HG02588 (cell line): ENCODE results near the gene FILIP1L.

Source experiments
- ATAC-seq: cut with Tn5 transposase; IDR thresholded peaks from one replicate; pipeline ENCODE4 v1.9.1; 2021; ENCODE audit warnings: mild to moderate bottlenecking, moderate library complexity; ENCODE audit not compliant: unreplicated experiment

Gene FILIP1L

DNA sequence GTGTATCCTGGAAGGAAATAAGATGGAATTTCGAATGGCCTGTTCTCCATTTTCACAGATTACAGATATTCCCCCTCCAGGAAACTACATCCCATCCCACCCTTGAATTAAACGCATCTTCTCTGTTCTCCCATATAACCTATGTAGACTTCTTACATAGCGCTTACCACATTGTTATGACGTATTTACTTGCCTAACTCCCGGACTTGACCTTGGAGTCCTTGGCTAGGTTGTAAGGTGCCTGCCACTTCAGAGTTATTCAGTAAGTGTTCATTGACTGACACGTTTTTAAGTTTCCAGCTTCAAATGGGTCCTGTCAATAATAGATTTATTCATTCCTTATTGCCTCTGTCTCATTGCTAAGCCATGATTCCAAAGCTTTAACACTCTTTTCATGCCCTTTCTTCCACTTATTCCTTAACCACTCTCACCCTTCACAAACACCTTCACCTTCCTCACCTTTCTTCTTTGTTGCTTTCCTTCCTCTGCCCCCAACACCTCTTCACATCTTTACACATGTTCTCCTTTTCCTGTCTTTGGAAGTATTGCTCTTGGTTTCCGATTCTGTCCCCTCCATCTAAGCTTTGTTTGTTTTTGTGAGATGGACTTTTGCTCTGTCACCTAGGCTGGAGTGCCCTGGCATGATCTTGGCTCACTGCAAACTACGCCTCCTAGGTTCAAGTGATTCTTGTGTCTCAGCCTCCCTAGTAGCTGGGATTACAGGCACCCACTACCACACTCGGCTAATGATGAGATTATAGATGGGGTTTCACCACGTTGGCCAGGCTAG, 158.3 kb downstream of the FILIP1L start:
- no peak for ATAC-seq

- no peak for ATAC-seq
Measured at GRCh38 chr3:99954914-99955644, 159.2 kb downstream of the FILIP1L start.

- no peak for ATAC-seq
Measured at GRCh38 chr3:99953596-99953995, 160.7 kb downstream of the FILIP1L start.

DNA sequence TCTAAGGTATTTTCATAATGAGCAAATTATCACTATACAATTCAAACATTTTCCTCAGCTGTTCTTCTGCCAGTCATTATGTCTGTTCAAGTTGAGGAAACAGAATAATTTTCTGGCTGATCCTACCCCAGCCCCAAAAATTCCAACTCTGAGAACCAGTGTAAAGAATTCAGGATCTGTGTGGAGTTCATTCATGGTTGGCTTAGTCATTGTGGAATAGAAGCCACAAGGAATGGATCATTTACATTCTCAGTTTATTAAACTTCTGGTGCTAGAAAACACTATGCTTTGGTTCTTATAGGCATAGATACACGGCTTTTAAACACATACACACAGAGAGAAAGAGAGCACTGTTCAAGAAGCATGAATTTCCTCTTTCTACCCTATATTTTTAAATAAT, 162.0 kb downstream of the FILIP1L start:
- ATAC-seq: no peak

GRCh38 chr3:99951701-99952100, 162.6 kb downstream of the FILIP1L start:
- ATAC-seq: no peak

GRCh38 chr3:99950921-99951320, 163.4 kb downstream of the FILIP1L start:
- no peak for ATAC-seq

DNA sequence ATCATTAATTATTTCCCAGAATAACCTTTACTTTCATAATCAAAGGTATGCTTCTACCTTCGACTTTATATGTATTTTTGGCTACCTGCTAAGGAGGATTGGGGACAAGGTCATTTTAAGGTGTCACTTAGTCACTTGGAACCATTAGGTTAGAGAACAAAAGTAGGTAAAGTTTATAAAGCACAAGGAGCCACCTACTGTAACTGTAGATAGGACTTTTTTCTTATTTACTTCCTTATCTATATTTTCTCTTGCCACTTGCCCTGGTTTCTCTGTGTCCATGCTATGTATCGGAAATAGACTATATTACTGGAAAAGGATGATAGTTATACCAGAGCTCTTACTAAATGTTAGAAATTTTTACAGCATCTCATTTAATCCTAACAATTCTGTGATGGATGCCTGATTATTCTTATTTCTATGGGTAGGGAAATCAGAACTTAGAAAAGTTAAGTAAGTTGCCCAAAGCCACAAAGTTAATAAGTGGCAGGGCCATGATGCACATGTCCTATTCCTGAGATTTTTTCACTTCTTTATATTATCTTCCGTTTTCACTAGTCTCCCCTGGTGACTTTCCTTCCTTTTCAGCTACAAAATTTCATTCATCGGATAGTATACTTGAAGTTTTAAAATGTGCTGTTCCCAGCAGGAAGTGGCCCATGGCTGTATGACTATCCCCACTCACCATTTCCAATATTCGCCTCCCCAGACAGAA, 164.2 kb downstream of the FILIP1L start:
- no peak for ATAC-seq

- no peak for ATAC-seq
Measured at GRCh38 chr3:99948467-99949089, 165.7 kb downstream of the FILIP1L start.

DNA sequence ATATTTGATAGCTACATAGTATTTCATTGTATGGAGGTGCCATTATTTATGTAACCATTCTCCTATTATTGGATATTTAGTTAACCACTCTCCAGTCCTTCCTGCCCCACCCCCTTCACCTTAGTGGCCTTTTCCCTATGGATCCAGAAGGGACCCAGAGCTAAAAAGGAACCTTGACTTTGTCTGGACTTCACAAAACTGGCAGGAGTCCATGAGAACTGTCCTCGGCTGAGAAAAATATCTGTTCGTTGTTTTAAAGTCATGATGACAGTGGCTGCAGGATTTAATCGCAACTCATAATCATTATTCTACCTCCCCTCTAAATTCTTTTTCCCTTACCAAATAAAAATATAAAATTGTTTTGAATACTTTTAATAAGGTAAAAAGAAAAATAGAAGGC, 166.9 kb downstream of the FILIP1L start:
- ATAC-seq: no peak

DNA sequence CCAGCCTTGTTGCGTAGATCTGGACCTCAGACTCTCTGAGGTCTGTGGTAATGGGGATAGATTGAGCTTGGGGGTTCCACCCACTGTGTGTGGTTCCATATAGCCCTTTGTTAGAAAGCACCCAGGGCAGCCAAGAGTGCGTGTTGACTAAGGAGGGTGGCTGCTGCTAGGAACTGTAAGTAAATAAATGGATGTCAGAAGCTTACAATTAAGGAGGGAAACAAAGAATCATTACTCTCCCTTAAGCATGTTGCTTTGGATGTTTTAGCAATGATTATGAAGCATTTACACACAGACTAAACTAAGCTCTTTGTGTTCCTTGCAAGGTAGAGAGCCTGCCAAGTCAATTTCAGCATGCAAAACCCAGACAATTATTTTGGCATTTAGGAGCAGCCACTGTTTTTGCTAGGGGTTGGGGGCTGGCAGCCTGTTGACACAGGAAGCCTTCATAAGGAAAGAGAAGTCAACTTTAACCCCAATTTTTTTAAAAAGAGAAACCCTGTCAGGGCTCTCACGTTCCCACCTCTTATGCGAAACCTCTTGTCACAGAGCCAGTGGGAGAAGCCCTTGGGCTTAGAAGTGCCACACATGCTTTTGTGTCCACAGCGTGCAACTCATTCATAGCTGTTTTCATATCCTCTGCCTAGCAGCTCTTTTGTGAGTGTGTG, 168.8 kb downstream of the FILIP1L start:
- ATAC-seq: no peak

DNA sequence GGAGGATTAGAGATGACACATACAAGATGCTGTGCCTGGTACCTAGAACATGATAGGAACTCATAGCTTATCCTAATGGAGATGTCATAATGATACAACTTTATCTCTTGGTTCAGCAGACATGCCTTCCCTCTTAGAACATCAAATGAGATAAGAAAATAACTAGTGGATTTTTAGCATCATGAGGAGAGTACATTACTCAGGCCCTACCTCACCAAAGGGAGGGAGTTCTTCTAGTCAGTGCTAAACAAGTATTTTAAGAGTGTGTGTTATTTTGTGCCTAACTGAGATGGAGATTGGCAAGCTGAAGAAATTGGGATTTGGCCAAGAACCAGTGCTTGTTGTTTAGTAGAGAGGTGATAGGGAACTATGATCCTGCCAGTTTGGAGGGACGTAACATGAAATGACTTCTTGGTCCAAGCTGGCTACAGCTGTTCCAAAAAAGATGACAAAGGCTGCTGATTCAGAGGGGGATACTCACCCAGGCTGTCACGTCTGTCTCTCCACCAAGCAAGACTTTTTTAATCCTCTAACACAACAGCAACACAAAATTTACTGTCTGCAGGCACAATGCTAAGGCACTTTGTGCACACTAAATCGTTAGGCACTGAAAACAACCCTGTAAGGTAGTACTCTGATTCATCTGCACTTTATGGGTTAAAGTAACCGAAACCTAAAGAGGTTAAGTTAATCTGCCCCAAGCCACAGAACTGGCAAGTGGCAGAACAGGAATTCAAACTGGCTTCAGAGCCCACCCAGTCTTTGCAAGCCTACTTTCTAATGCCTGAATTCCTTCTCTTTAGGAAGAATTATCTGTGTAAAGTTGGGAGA, 170.2 kb downstream of the FILIP1L start:
- ATAC-seq: no peak

DNA sequence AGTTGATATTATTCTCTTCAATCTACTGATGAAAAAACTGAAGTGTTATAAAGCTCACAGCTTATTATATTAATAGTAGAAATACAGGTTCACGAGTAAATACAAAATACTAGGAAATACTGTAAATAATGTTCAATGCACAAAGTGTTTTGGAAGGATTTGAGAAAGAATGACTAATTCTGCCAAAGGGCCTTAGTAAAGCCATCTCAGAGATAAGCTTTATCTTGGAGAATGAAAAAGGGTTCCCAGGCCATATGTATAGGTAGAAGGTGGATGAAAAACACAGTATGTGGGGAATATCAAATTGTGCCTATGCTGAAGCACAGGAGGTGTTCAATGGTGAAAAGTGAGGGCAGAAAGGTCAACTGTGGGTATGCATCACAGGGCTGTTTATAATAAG, 173.1 kb downstream of the FILIP1L start:
- no peak for ATAC-seq

GRCh38 chr3:99940350-99940749, 174.0 kb downstream of the FILIP1L start:
- no peak for ATAC-seq

DNA sequence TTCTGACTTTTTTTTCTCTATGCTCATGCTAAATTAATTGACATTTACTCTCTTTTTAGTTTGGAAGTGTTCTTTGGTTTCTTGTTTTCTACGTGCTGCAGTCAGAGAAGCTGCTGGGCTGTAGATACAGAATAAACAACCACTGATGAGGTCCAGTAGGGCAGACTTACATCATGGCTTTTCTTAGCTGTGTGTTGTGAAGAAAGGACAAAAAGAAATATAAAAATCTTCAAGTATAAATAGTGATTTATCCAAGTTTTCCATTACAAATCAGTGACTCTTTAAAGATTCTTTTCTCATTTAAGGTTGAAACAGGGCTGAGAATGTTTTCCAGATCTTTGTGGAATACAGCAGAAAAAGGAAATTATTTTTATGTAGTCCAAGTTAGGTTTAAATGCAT, 174.4 kb downstream of the FILIP1L start:
- no peak for ATAC-seq

DNA sequence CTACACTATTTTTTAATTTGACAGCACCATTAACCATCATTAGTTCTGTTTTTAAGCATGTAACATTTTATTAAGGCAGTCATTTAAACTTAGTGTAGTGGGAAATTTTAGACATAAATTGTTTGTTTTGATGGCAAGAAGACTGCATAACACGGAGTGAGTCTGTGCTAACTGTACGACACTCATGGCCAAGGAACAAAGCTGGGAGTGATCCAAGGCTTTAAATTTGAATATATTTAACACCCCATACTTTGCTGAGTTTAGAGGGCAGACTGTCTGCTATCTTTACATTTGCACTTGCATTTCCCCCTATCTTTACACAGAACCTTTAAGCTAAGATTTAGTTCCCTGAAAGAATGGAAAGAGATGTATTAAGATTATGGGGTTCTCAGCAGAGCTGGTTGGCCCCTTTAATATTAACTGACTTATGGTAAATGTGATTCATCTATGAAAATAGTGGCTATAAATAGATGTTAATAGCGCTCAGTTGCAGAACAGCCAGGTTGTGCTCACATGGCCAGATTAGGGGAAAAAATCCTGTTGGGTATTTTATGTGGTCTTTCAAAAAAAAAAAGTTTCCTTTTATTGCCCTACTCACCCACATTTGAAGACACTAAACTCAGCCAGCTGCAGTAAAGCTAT, 175.9 kb downstream of the FILIP1L start:
- ATAC-seq: peak; percentile 35

DNA sequence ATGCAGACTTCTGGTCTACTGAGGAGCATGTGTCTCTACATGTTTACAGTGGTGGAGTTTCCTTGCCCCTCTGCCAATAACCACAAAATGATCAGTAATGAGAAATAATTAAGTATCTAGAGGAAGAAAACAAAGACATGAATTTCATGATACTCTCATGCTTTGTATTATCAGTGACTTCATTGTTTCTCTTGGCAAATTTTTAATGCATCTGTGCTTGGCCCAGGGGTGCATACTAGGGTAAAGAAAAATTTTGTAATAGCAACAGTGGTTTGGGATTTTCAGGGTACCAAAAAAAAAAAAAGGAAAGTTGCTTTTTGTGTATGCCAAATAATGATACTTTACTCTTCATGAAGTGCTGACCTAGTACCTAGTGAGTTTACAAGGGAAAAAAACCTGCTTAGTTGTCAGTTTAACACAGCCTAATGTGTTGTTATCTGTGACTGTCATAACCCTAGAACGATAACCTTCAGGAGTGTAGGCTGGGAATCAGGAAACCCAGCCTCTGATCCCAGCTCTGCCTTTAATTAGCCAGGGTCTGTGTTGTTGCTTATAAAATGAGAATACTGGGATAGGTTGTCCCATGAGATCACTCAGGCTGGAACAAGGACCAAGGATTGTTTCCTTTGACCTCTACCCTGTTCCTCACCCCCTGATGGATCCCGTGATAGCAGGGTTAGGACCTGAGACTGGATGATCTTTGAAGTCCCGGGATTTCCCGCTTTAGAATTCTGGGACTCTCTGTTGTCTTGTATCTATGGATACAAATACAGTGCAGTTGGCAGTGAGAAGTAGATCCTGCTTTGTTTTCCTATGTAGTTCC, 179.1 kb downstream of the FILIP1L start:
- ATAC-seq: no peak

DNA sequence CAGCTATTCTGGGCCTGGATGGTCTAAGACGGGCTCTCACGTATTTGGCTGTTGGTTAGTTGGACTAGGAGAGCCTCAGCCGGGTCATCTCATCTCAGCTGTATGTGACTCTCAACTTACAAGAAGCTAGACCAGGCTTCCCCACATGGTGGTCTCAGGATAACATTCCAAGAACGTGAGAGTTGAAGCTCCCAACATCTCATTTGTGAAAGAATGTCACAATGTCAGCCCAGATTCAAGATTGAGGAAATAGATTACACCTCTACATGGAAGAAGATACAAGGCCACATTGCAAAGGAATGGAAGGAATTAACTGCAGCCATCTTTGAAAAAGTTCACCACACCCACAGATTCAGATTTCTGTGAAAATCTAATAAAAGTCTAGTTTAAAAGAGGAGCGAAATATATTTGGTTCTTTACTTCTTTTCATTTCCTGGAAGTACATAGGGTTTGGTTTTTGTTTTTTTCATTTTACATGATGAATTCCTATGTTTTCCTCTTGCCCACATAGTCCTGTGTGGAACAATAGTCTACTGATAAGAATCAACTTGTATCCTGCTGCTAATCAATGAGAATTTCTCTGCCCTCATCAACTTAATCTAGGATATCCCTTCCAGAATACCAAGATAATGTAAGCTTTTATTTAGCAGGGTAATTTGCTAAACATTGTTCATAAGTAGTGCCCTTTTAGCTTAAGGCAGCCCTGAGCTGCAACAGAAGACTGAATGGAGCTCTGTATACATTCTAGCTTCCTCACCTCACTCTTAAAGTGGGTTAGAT, 180.1 kb downstream of the FILIP1L start:
- no peak for ATAC-seq

GRCh38 chr3:99931059-99931458, 183.2 kb downstream of the FILIP1L start:
- ATAC-seq: no peak
